Effector CD8-positive, alpha-beta T cell (primary cell): ENCODE measurements around the gene EPB41L4A.

Experiments
- DNase-seq: peaks from one replicate; lab custom pipeline; 2025; lab: John Stamatoyannopoulos, UW

The EPB41L4A gene

DNA sequence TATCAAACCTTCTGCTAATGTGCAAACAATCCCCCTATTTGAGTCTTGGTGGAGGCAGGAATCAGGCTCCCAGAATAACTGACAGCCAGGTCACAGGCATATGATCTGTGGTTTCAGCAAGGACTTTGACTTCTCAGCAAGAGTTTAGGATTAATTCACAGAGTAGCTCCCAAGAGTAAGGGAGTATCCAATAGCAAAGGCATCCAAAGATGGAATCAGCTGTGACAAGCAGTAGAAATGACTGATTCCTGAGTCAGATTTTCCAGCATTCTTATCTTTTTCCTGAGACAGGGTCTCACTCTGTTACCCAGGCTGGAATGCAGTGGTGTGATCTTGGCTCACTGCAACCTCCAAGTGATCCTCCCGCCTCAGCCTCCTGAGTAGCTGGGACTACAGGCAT lies 108.3 kb downstream of the EPB41L4A start:
- DNase-seq = no peak

DNA sequence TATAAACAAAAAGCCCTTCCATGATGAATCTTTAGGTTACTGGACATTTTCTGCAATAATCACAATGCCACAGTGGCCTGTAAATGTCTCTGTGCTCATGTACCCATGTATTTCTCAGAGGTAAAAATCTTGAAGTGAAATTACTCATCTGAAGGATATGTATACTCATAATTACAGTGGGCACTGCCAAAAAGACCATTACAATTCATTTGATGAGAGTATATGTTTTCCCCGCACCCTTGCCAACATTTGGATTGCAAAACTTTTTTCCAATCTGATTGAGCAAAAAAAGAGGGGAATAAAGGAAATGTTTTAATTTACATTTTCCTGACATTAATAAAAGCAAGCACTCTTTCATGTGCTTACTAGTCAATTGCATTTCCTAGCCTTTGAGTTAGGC lies 110.5 kb downstream of the EPB41L4A start:
- no peak for DNase-seq

DNA sequence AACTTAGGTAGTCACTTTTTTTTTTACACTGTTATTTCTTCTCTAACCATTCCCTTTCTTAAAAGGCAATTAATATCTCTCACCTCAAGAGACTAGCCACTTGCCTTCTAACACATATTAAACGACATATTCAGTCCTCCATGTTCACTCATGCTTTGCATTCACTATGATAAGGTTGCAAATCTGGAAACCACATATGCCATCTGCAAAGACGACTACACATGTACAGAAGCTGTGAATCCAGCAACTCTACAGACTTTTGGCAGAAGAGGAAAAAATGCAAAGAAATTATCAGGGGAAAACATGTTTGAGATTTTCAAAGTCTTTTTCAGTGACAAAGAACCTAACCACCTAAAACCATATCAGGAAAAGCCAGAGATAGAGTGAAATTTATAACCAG lies 112.1 kb downstream of the EPB41L4A start:
- DNase-seq = no peak

DNA sequence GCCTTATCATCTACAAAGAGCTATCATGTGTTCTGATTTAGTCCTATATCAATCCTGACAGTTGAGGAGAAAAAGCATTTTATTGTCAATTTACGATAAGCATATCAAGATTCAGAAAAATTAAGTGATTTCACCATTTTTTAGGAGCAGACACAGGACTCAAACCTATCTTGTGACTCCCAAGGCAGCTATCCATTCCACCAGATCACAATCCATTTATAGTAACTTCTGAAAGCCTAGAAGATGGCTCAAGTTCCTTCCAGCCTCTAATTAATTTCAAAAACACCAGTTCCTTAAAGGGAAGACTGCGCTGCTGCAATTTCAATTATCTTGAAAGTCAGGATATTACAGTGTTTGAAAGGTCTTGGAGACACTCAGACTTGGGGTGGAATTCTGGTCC lies 114.3 kb downstream of the EPB41L4A start:
- DNase-seq = no peak

DNA sequence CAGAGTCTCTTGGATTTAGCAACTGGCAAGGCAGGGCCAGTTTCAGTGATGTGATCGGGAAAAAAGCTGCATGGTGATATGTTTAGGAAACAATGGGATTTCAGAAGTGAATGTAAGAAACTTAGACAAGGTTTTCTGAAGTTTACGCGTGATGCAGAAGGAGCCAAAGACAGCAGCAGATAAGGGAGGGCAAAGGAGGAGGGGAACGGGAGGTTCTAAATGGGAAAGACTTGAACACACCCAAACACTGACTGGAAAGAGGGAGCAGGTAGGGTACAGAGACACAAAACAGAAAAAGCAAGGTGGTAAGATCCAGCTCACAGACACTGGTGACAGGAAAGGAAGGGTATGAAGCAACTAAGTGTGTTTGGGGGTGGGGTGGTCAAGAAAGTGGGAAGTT lies 115.4 kb downstream of the EPB41L4A start:
- no peak for DNase-seq

DNA sequence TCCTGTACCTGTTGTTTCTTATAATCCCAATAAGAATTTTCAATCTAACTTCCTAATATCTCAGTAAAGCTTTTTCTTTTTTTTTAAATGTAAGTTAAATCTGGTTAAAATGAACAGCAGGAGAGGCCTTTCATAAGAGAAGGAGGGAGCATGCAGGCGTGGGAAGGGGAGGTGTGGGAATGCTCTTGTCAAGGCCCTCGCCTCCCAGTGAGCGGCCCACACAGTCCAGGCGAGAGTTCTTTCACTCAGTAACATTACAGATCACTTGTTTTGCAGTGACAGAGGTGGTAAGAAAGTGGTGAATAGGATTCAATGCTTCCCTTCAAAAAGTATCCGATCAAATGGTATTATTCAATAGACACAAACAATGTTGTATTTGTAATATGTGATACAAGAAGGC lies 125.0 kb downstream of the EPB41L4A start:
- no peak for DNase-seq

DNA sequence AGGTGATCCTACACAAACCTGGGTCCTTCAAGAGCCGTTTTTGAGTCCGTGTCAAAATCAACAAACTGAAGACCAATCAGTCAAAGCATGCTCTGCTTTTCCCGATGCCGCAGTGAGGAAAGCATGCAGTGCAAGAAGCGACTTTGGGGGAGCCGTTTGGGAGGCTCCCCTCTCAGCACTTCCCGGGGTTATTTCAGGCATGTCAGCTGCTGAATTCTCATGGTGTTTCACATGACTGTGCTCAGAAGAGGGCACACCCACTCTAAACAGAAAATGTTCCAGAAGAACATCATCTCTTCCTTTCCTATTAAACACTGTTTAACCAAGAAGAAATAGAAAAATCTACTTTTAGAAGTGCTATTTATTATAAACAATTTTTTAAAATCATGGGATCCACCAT lies 125.5 kb downstream of the EPB41L4A start:
- no peak for DNase-seq

DNA sequence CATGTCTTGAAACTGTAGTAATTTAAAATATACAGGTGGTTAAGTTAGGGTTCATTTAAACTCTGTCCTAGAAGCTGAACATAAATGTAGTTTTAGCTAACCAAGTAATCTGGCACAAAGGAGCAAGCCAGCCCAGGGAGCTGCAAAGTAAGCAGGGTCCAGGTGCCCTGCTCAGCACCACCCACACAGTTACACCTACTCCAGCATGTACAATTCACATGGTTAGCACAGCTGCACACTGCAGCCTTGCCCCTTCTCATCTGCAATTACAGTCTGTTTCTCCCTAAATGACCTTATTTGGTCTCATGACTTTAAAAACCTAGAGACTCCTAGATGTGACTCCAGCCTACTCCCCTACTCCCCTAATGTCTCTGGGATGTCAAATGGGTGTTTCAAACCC lies 128.4 kb downstream of the EPB41L4A start:
- no peak for DNase-seq

DNA sequence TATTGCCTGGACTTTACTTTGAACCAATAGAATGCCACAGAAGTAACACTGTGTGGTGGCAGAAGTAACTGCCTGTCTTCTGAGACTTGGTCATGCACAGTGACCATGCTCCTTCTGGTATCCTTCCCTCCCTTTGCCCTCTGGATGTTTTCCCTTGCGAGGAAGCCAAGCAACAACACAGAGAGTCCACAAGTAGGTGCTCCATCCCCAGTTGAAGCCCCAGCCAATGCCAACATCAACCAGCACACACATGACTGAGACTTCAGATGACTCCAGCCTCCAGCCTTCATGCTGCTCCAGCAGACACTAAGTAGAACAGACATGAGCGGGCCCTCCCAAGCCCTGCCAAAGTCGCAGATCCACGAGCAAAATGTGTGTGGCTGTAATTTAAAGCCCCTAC lies 129.6 kb downstream of the EPB41L4A start:
- no peak for DNase-seq

DNA sequence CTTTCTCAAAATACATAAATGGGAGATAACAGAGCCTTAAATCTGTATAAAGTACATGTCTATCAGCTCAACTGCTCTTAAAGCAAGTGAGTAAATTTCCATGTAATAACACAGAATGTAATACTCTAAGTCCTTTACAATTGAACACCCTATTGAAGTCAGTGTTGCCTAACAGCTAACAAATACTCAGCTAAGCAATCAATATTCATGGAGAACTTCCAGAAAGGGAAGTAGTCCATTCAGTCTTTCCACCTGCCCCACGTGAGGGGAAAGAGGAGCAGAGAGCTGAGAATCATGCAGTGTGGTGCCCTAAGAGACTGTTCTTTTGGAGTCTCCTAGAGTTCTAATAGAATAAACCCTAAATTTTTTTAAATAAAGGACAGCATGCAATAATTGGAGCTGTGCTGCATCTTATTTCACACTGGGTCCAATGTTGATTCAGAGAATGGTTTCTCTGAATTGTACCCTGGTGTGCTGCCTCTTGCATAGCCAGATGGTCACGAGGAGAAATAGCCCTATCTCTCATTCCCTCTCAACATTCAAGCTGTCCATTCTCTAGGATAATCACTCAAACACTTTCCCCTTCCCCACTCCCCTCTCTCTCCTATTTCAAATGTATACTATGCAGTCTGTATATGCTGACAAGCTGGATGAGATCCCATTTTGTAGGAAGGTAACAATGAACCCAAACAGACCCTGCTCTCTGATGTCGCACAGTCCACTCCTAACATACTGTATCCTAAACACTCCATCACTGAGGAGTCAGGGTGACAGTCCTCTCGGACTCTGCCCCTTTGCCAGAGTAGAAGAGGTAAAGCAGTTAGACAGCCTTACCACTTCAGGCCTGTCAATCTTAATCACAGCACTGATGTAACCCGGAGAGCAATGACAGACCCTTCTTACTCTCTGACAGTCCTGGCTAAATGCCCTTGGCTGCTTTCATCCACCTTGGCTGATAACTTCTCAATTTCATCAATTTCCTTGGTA lies 134.8 kb downstream of the EPB41L4A start:
- no peak for DNase-seq

DNA sequence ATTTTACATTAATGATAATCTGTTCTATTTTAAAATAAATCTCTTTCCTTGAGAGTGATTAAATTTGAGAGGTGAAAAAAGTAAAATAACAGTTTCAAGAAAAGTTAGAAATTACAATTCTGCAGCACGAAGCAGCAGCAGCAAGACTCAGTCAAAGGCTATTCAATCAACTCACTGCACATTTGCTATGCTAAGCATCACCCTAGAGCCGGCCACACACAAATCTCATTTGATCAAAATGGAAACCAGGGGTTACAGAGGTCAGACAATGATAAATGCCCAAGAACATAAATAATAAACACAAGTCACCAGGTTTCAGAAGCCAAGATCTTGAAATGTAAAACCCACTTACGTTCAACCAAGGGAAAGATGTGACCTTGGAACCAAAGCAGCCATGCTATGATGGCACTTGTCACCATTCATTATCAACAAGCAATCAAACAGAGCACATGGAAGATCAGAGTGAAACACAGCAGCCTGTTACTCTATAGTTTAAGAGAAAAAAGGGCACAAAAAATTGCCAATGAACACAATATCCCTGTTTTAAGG lies 136.0 kb downstream of the EPB41L4A start:
- no peak for DNase-seq

DNA sequence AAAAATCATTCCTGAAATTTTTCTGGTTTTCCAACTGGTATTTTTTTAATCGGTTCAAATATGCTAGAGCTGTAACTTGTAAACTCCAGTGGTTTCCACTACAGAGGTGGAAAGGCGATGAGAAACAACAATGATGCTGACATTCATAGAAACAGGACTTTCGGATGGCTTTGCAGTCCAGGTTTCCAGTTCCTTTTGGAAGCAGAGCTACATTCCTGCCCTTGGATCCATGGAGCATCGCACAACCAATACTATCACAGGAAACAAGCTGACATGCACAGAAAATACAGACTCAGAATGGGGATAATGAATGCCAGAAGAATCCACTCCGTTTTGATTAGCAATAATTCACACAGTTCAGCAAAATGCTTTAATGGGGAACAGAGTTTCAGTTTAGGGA lies 140.0 kb downstream of the EPB41L4A start:
- DNase-seq = no peak

DNA sequence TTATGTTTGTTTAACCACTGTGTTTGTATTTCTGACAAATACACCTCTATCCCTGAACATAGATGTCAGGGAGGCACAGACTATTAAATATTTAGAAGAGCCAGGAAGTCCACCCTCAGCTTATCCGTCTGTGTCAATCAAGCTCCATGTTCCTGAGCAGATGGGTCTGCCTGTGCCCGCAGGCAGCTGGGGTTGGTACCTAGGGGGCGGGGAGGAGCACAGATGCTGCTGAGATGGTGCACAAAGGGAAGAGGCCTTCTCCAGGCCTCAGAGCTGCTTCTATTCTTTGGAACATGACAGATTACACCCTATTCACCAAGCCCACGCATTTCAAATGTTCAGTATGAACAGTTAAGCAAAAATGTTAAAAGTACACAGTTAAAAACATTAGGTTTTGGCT lies 142.1 kb downstream of the EPB41L4A start:
- no peak for DNase-seq

DNA sequence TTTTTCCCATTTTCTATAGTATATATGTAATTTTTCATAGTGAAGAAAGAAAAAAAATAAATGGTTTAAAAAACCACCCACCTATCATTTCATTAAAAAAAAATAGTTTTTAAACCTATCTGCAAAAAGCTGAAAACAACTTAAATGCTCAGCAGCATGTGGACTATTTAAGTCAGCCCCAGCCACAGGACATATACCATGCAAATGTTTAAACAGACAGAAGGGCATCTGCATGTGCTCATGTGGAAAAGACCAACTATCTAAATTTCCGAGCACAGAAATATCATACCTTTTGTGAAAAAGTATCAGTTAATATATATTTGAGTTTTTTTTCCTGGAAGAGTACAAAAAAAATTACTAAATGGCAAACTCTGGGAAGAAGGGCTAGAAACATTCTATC lies 143.4 kb downstream of the EPB41L4A start:
- no peak for DNase-seq

DNA sequence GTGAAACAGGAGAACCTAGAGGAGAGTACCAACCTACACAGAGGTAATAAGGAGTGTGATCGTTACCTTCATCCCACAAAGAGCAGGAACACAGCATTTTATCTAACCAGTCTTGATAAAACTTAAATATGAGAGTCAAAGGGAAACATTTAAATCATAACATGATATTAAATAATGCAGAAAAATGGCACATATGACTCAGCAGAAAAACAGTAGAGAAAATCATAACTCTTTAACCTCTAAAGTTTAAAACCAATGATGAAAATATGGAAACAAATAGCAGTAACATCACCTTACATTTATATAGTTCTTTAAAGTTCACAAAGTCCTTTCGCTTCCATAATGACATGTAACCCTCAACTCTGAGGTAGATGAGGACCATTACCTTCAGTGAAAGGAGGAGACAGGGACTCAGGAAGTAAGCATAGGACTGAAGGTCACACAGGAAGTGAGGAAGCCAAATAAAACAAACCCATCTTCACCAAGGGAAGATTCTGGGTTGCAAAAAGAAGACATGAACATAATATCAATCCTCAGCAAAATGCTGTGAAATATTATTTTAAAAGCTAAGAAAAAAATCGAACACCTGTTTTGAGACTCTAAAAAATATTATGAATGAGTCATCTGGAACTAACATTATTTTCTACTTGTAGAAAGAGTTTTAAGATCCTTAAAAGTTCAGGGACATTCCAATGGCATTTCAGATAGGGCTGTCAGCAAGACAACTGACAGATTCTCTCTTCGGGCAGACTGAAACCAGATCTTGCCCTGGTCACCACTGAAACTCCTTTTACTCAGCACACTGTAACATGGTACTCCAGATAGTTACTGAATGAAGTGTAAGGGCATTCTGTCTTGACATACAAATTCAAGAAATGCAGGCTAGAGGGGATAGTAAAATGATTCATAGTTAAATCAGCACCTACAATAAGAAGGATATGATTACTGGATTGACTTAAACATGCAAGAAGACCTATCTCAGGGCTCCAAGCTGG lies 148.5 kb downstream of the EPB41L4A start:
- DNase-seq = no peak

DNA sequence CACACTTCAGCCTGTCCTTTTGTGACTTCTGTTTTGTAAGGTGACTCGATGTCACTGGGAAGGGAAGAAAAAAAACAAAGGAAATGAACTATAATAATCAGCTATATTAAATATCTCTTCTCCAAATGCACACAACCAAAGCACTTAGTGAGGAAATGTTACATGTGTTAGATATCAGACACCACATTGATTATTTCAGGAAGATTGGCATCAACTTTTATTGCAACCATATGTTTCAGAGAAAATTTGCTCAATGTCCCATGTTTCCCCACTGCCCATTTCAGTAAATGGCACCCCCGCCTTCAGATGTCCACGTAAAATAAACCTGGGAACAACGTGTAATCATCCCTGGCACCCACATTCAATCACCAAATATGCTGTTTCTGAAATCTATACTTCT lies 151.8 kb downstream of the EPB41L4A start:
- DNase-seq = no peak

DNA sequence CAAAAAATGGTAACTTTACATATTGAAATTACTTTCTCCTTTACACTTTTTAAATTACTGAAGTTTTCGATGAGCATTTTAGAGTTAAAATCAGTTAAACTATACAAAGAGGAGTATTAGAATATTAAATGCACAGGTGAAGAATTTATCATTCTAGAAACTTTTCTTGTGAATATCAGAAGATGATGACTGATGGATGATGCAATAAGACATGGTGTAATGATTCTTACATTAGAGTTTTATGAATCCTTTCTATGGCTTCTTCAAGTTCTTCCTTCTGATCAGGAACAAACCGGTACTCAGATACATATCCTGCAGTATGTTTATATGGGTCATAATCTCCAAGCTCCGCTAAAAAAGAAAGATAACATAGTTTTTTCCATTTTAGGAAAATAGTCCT lies 154.4 kb downstream of the EPB41L4A start:
- no peak for DNase-seq

DNA sequence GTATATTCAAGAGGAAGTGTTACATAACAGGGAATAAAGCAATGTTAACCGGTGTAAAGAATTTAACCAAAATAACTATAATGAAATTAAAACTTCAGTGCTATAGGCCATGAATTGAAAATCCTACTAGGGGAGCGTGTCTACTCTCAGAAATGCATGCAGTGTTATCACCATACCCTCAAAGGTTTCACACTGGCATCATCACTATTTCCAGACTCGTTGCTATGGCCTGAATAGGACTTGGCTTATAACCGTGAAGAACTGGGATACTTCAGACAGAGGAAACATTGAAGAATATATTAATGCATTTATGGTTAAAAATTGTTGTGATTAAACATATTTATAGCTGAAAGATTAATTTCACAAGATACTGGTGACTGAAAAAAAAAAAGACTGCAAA lies 154.9 kb downstream of the EPB41L4A start:
- no peak for DNase-seq

DNA sequence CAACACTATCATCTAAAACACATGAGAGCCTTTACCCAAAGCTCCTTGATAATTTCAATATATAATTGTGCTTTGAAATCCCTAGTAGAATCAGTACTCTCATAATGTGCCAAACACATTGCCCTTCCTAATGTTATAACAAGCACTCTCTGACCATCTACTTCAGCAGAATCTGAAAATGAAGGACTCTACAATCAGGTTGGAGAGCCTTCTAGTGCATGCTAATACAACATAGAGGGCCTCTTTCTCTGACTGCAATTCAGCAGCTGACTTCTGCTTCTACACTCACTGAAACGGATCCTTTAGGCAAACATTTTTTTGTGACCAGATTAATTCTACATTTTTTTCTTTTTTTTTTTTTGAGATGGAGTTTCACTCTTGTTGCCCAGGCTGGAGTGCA lies 155.6 kb downstream of the EPB41L4A start:
- no peak for DNase-seq

DNA sequence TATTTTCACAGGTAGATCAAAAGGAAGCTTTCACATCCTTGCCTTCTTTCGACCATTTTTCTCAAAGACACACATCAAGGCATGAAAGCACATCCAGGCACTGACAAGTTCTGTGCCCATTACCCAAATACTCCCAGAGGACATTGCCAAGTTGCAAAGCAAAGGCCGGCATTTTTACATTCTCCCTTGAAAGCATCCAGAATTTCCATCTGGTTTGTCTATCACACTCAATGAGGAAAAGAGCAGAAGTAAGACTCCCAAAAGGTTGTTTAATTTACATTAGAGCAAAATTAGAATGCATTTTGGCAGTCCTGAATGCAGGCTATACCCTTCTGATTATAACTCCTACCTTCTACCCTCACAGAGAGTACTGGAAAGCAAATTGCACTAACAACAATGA lies 160.5 kb downstream of the EPB41L4A start:
- no peak for DNase-seq

DNA sequence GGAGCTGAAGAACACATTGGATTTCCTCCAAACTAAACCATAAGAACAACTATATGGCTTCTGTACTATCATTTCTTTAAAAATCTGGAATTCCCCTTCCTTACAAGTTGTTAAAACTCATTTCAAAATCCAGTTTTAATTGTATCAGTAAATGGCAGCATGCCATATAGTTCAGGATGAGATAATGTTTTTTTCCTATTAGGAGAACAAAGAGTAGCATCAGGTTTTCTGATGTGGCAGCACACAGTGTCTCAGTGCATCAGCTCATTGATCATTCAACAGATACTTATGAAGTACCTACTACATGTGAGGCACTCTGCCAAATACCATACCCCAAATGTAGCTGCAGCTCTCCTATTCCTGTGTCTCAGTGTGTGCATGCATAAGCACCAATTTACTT lies 161.1 kb downstream of the EPB41L4A start:
- no peak for DNase-seq

DNA sequence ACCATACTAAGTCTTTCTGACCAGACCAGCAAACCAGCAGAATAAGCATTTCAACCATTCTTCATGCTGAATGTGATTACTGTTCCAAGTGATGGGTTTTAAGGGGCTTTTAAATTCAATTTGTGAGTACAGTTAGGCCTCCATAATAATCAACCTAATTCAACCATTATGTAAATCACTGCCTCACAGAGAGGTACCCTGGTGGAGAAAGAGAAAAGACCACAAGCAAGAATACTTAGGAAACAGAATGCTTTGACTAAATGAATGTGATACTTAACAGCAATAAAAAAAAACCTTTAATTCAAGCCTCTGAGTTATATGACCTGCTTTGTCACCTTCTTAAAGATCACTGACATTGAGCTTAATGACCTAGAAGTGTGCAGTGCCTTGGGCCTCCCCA lies 162.1 kb downstream of the EPB41L4A start:
- DNase-seq = no peak
